AG04449 (cell line): ENCODE results near the gene PDE11A.

ENCODE experiments used
- CTCF ChIA-PET: fragments of 350-600 bp; formaldehyde crosslinking; extraction: SDS; loops from one replicate; lab custom pipeline; 2021; ENCODE audit warnings: antibody characterized with exemption; lab: Yijun Ruan, JAX
- POLR2A ChIA-PET: fragments of 400-600, 350-600 bp; formaldehyde crosslinking; extraction: SDS; loops from one replicate; lab custom pipeline; 2020; ENCODE audit warnings: antibody characterized with exemption, inconsistent platforms; lab: Yijun Ruan, JAX
- DNase-seq: peaks from one replicate; pipeline ENCODE4 v3.0.0-alpha.2; 2010; ENCODE audit warnings: low read depth, low spot score
- H3K4me3 ChIP-seq: 2 replicates; pipeline ENCODE4 v1.5.1; 2011; ENCODE audit warnings: low read depth, mild to moderate bottlenecking, control low read depth, low read length
- CTCF ChIP-seq: IDR thresholded peaks from one replicate; pipeline ENCODE4 v1.5.1; 2011; ENCODE audit warnings: mild to moderate bottlenecking, moderate library complexity, low read length, control low read depth, inconsistent platforms; ENCODE audit not compliant: insufficient read depth; ENCODE audit errors: missing control alignments

PDE11A gene

GRCh38 chr2:178112202-178113152, 39.9 kb upstream of the PDE11A start, which contains the start of gene RBM45:
TSS of gene RBM45 (plus strand) at chr2:178112437. CDS start at chr2:178112547, 110 bp downstream.
- H3K4me3 ChIP-seq: peak within 1 kb of the TSS; percentile 74
- CTCF ChIA-PET: interaction anchor here (0.5 to 12.3 kb wide), 56 partner anchors 8 to 404 kb away, joined by 3 to 282 read pairs (median 5); partner anchors contain the start of gene PDE11A
- POLR2A ChIA-PET: interaction anchor here (1.1 to 1.2 kb wide), 2 partner anchors 123 to 302 kb away, joined by 3 read pairs; no protein-coding TSS in a partner anchor
- TF ChIP-seq CTCF: peak; percentile 98
- DNase-seq: peak; percentile 38

GRCh38 chr2:178111743-178112142, 39.2 kb upstream of the PDE11A start:
- H3K4me3 ChIP-seq: no peak overlapping the region
- ChIA-PET POLR2A (interaction anchor here (1.2 kb wide), 1 partner anchor 302 kb away, joined by 3 read pairs; no protein-coding TSS in a partner anchor), CTCF (interaction anchor here (0.5 to 12.3 kb wide), 52 partner anchors 8 to 404 kb away, joined by 3 to 282 read pairs (median 5); partner anchors contain the start of gene PDE11A)
- no peak for DNase-seq
- no peak for TF ChIP-seq CTCF

- ChIA-PET POLR2A (no interaction called here), CTCF (interaction anchor here (0.5 to 12.3 kb wide), 18 partner anchors 10 to 366 kb away, joined by 3 to 282 read pairs (median 10); partner anchors contain the start of gene PDE11A)
- no peak for DNase-seq
- no peak for TF ChIP-seq CTCF
- H3K4me3 ChIP-seq: no peak overlapping the region
Measured at GRCh38 chr2:178110681-178111080, 38.1 kb upstream of the PDE11A start.

- no peak for DNase-seq
- no peak overlapping the region for H3K4me3 ChIP-seq
- CTCF ChIA-PET: interaction anchor here (1.5 to 12.3 kb wide), 11 partner anchors 9 to 310 kb away, joined by 6 to 282 read pairs (median 27); partner anchors contain the start of gene PDE11A
- TF ChIP-seq CTCF: no peak
- POLR2A ChIA-PET: no interaction called here
Measured at GRCh38 chr2:178109813-178110212, 37.2 kb upstream of the PDE11A start.

GRCh38 chr2:178108176-178108575, 35.6 kb upstream of the PDE11A start:
- no peak overlapping the region for H3K4me3 ChIP-seq
- ChIA-PET CTCF (interaction anchor here (1.2 to 2.1 kb wide), 3 partner anchors 20 to 308 kb away, joined by 3 to 16 read pairs (median 5); no protein-coding TSS in a partner anchor), POLR2A (no interaction called here)
- DNase-seq: no peak
- no peak for TF ChIP-seq CTCF
